ENCODE results near the gene VWF. TPM values are rescaled to one million over a fixed set of nuclear protein-coding genes. Genes with fewer than 3 reads are reported as not detected.

VWF gene
- total and polyA plus RNA-seq, 2 of the 4 experiments (the other 2 are of a cell fraction), result under 0.01 to 0.09 TPM

DNA sequence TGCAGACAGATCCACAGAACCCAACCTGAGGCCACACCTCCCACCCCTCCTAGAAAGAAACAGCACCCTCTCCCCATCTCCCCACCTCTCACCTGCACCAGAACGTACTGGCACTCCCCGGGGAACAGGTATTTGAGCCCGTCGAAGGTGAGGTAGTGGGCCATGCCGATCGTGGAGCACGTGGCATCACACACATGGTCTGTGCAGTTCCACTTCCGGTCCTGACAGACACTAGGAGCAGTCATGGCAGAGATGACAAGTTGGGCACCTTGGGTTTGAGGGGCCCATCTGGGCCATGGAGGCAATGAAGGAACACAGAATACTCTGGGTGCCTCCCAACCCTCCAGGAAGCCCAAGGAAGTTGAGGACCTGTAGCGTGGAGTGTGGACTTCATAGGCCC lies 89.9 kb downstream of the VWF start:
- H2AFZ ChIP-seq (replicated peaks; ENCODE audit: low read length, poor library complexity), result no peak overlapping the region
- no peak for ATAC-seq (ENCODE audit: low read depth)

More for the DNA sequence above, 89.9 kb downstream of the VWF start:
- ChIA-PET POLR2A (ENCODE audit: unreplicated experiment) (no interaction called here), CTCF (interaction anchor here (1.4 kb wide), 1 partner anchor 46 kb away, joined by 4 read pairs; no protein-coding TSS in a partner anchor)
- H3K27ac ChIP-seq (ENCODE audit: insufficient read depth, low read length), result no peak overlapping the region
- no peak overlapping the region for H3K4me3 ChIP-seq (ENCODE audit: insufficient read depth, low read depth, low read length)
- no peaks in the 10 kb centered on the region for H3K9me3 ChIP-seq (ENCODE audit: control insufficient read depth, insufficient read depth, low read length)
- no peak overlapping the region for H2AK9ac ChIP-seq (replicated peaks; ENCODE audit: low read depth, low read length, poor library complexity)
- no peak overlapping the region for H4K5ac ChIP-seq (ENCODE audit: low read depth, low read length)
- no peak overlapping the region for H3K9ac ChIP-seq (ENCODE audit: low read depth, low read length)
- DNase-seq, result no peak
- H3K23ac ChIP-seq (ENCODE audit: low read depth, low read length), result no peak overlapping the region
- H4K8ac ChIP-seq (ENCODE audit: low read depth in 2 of 2, low read length in 2 of 2), result no peak overlapping the region
- H4K20me1 ChIP-seq (ENCODE audit: insufficient read depth, low read length), result no peaks in the 10 kb centered on the region
- in situ Hi-C loops (cut with MboI; ENCODE audit: low sequenced_read_pairs) (loop anchor here (5.0 kb wide), 1 partner anchor 47 kb away; no protein-coding TSS in a partner anchor), dilution Hi-C loops (cut with HindIII; ENCODE audit: low sequenced_read_pairs, unreplicated experiment) (no loop called here), intact Hi-C loops (cut with micrococcal nuclease) (no loop called here)
- H4K91ac ChIP-seq (ENCODE audit: insufficient read depth, low read depth, low read length), result no peak overlapping the region
- BruUV-seq (replicated peaks), result no TSS peak
- H2AK5ac ChIP-seq (ENCODE audit: low read depth, low read length), result no peak overlapping the region
- no peak overlapping the region for H3K14ac ChIP-seq (replicated peaks; ENCODE audit: low read depth, low read length)
- H3K4ac ChIP-seq (ENCODE audit: low read depth, low read length), result no peak overlapping the region
- no peak overlapping the region for H2BK5ac ChIP-seq (ENCODE audit: low read depth, low read length, poor library complexity, severe bottlenecking)
- H3K18ac ChIP-seq (ENCODE audit: low read depth, low read length), result no peak overlapping the region
- no peak overlapping the region for H2BK20ac ChIP-seq (ENCODE audit: low read depth, low read length)
- H3K56ac ChIP-seq (ENCODE audit: extremely low read depth, insufficient read depth, low read length), result no peak overlapping the region
- no peaks in the 10 kb centered on the region for H3K9me1 ChIP-seq (ENCODE audit: insufficient read depth, low read length)
- no peak overlapping the region for H3K4me2 ChIP-seq (ENCODE audit: low read depth, low read length)
- no peak overlapping the region for H2BK15ac ChIP-seq (ENCODE audit: low read depth, low read length)
- no peaks in the 10 kb centered on the region for H3K79me1 ChIP-seq (ENCODE audit: low read depth in 1 of 2, low read length in 2 of 2)
- H3K36me3 ChIP-seq (ENCODE audit: control insufficient read depth, insufficient read depth, low read length), result no peaks in the 10 kb centered on the region
- H3K27me3 ChIP-seq (ENCODE audit: control insufficient read depth, insufficient read depth, low read length), result peaks cover 5% of the 10 kb centered on the region; the same call in 1 of the 2 replicates
- no peak for TF ChIP-seq FOS (IDR thresholded peaks at IDR 0.05; ENCODE audit: low read depth, low read length)
- TF ChIP-seq CEBPB (IDR thresholded peaks at IDR 0.05; ENCODE audit: low read depth, low read length), result no peak
- no peak for TF ChIP-seq POLR2A (IDR thresholded peaks at IDR 0.05; ENCODE audit: low read depth, low read length)
- no peak for TF ChIP-seq MAFK (IDR thresholded peaks at IDR 0.05; ENCODE audit: low read depth, low read length)
- TF ChIP-seq MXI1 (IDR thresholded peaks at IDR 0.05; ENCODE audit: borderline replicate concordance, low read depth, low read length), result no peak
- TF ChIP-seq, protein P1, sequence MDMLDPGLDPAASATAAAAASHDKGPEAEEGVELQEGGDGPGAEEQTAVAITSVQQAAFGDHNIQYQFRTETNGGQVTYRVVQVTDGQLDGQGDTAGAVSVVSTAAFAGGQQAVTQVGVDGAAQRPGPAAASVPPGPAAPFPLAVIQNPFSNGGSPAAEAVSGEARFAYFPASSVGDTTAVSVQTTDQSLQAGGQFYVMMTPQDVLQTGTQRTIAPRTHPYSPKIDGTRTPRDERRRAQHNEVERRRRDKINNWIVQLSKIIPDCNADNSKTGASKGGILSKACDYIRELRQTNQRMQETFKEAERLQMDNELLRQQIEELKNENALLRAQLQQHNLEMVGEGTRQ (IDR thresholded peaks at IDR 0.05; ENCODE audit: low read depth, low read length), result no peak
- no peak for TF ChIP-seq CHD1 (IDR thresholded peaks at IDR 0.05; ENCODE audit: low read depth, low read length)
- no peak for TF ChIP-seq NFE2L2 (IDR thresholded peaks at IDR 0.05; ENCODE audit: low read depth, low read length)
- no peak for TF ChIP-seq RCOR1 (IDR thresholded peaks at IDR 0.05; ENCODE audit: insufficient replicate concordance, low read length)
- no peak for TF ChIP-seq RFX5 (IDR thresholded peaks at IDR 0.05; ENCODE audit: low read depth, low read length)
- TF ChIP-seq, protein P2, sequence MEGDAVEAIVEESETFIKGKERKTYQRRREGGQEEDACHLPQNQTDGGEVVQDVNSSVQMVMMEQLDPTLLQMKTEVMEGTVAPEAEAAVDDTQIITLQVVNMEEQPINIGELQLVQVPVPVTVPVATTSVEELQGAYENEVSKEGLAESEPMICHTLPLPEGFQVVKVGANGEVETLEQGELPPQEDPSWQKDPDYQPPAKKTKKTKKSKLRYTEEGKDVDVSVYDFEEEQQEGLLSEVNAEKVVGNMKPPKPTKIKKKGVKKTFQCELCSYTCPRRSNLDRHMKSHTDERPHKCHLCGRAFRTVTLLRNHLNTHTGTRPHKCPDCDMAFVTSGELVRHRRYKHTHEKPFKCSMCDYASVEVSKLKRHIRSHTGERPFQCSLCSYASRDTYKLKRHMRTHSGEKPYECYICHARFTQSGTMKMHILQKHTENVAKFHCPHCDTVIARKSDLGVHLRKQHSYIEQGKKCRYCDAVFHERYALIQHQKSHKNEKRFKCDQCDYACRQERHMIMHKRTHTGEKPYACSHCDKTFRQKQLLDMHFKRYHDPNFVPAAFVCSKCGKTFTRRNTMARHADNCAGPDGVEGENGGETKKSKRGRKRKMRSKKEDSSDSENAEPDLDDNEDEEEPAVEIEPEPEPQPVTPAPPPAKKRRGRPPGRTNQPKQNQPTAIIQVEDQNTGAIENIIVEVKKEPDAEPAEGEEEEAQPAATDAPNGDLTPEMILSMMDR (conservative IDR thresholded peaks at IDR 0.05; ENCODE audit: low read depth, low read length), result no peak
- no peak overlapping the region for H2BK120ac ChIP-seq (ENCODE audit: low read depth, low read length)
- WGBS, 2 experiments (ENCODE audit: extremely low coverage in 2 of 2, insufficient read length in 1 of 2), result 87% methylated on average over 5 of the region's 9 CpGs; no CpG with 5 or more reads in 1 of the 2 experiments
- H3K4me1 ChIP-seq (ENCODE audit: control insufficient read depth, insufficient read depth, low read length), result no peaks in the 10 kb centered on the region; the same call in 1 of the 2 replicates

Data from IMR-90 (cell line).